CD4-positive, alpha-beta T cell treated with Interleukin-15 for 1 hour (primary cell): Measurements from ENCODE around the gene ARMC6.

ENCODE experiments used
- DNase-seq: peaks from one replicate; pipeline ENCODE4 v3.0.0-alpha.2; 2020

ARMC6 gene

GRCh38 chr19:19056636-19057275 is 23.4 kb downstream of the ARMC6 start:
- DNase-seq: no peak

- DNase-seq: no peak
Measured at GRCh38 chr19:19057317-19057716, 23.9 kb downstream of the ARMC6 start.

GRCh38 chr19:19057720-19058119 is 24.3 kb downstream of the ARMC6 start:
- no peak for DNase-seq

- no peak for DNase-seq
Measured at GRCh38 chr19:19059018-19059836, 25.8 kb downstream of the ARMC6 start.

- no peak for DNase-seq
Measured at GRCh38 chr19:19059837-19060611, 26.6 kb downstream of the ARMC6 start.

GRCh38 chr19:19061506-19061905 is 28.1 kb downstream of the ARMC6 start:
- DNase-seq: no peak

GRCh38 chr19:19062454-19063182 is 29.2 kb downstream of the ARMC6 start:
- DNase-seq: no peak

GRCh38 chr19:19063183-19064097 is 30.0 kb downstream of the ARMC6 start, which contains the start of gene SLC25A42:
SLC25A42 (plus strand) TSS chr19:19063994; CDS start chr19:19096125, 32,131 bp downstream.
- peak; percentile 100 for DNase-seq

- DNase-seq: no peak
Measured at GRCh38 chr19:19064098-19064722, 30.8 kb downstream of the ARMC6 start.

- DNase-seq: no peak
Measured at GRCh38 chr19:19064811-19065745, 31.7 kb downstream of the ARMC6 start.

- DNase-seq: no peak
Measured at GRCh38 chr19:19067276-19068072, 34.1 kb downstream of the ARMC6 start.

GRCh38 chr19:19068659-19069654 is 35.6 kb downstream of the ARMC6 start:
- DNase-seq: no peak

GRCh38 chr19:19071897-19072296 is 38.5 kb downstream of the ARMC6 start:
- no peak for DNase-seq

GRCh38 chr19:19074196-19074882 is 40.9 kb downstream of the ARMC6 start:
- DNase-seq: no peak

- DNase-seq: no peak
Measured at GRCh38 chr19:19075126-19075525, 41.7 kb downstream of the ARMC6 start.

- DNase-seq: no peak
Measured at GRCh38 chr19:19076476-19076875, 43.1 kb downstream of the ARMC6 start.

GRCh38 chr19:19077103-19077502 is 43.7 kb downstream of the ARMC6 start:
- no peak for DNase-seq
